Measurements from ENCODE around the gene ST6GAL1. TPM values are rescaled to one million over a fixed set of nuclear protein-coding genes. Genes with fewer than 3 reads are reported as not detected.

Gene ST6GAL1
- total and polyA plus RNA-seq, 2 of the 13 experiments (the other 11 are each of a cell fraction or from before 2014, with no cell fraction given): 79.9 to 164 TPM

DNA sequence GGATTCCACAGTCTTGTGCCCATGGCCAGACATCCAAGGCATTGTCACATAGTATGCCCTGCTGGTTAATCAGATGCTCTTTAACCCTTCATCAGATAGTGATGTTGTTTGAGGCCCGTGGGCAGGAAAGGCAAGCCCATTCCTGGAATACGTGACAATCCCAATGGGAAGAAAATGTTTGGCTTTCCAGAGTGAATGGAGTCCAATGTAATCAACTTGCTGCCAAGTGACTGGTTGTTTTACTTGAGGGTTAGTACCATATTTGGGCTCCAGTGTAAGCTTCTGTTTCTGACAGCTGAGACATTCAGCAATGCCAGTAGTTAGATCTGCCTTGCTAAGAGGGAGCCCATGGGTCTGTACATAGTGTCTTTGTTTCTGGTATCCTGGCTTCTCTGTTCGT is 177.7 kb downstream of the ST6GAL1 start:
- Histone ChIP-seq H3K79me2 (ENCODE audit: insufficient read depth, low read length) (no peaks in the 10 kb centered on the region), H3K4me2 (ENCODE audit: low read depth, low read length) (no peak overlapping the region), H3K9ac (ENCODE audit: insufficient read depth, low read depth, low read length) (no peak overlapping the region), H4K20me1 (ENCODE audit: insufficient read depth, low read length) (no peaks in the 10 kb centered on the region), H3K4me1 (ENCODE audit: insufficient read depth, low read length) (0 out of 2 replicates have a peak, but pooled peaks cover 5% of the 10 kb centered on the region), H3K27me3 (ENCODE audit: control insufficient read depth in 1 of 2, insufficient read depth in 2 of 2, low read length in 2 of 2) (peaks cover 0 to 17% of the 10 kb centered on the region in 2 experiments; a peak in 1 of 5 replicates), H3K9me3 (ENCODE audit: low read length) (no peaks in the 10 kb centered on the region), H3K4me3 (replicated peaks in 1 of 3; ENCODE audit: insufficient read depth in 1 of 3, low read depth in 2 of 3, low read length in 3 of 3) (no peak overlapping the region), H2AFZ (ENCODE audit: low read length) (no peak overlapping the region), H3K27ac (ENCODE audit: extremely low read length, insufficient read depth, low read length) (no peak overlapping the region), H3K36me3 (replicated peaks in 1 of 2; ENCODE audit: control insufficient read depth in 1 of 2, insufficient read depth in 2 of 2, low read length in 2 of 2) (no peaks in the 10 kb centered on the region)
- no peak for DNase-seq (ENCODE audit: low spot score)
- TF ChIP-seq ZNF326 (CRISPR knock-in tag; IDR thresholded peaks at IDR 0.05; ENCODE audit: borderline replicate concordance): no peak
- TF ChIP-seq FOXA1 (IDR thresholded peaks at IDR 0.05): no peak
- TF ChIP-seq FOXA1 (CRISPR knock-in tag; IDR thresholded peaks at IDR 0.05): no peak
- TF ChIP-seq CEBPG (CRISPR knock-in tag; IDR thresholded peaks at IDR 0.05): no peak
- no peak for TF ChIP-seq U2AF2 (IDR thresholded peaks at IDR 0.05; ENCODE audit: low read depth, low read length)
- no peak for TF ChIP-seq REXO4 (CRISPR knock-in tag; IDR thresholded peaks at IDR 0.05; ENCODE audit: borderline replicate concordance)
- no peak for TF ChIP-seq NCOA1 (CRISPR knock-in tag; IDR thresholded peaks at IDR 0.05)
- TF ChIP-seq GPN1 (CRISPR knock-in tag; IDR thresholded peaks at IDR 0.05; ENCODE audit: borderline replicate concordance): no peak
- TF ChIP-seq ZSCAN22 (CRISPR knock-in tag; IDR thresholded peaks at IDR 0.05): no peak
- TF ChIP-seq AHR (CRISPR knock-in tag; IDR thresholded peaks at IDR 0.05): no peak
- intact Hi-C loops (cut with micrococcal nuclease; ENCODE audit: unreplicated experiment): no loop called here
- BruUV-seq (replicated peaks): no TSS peak
- no peak for FAIRE-seq
- WGBS (ENCODE audit: low lambda C conversion rate): 22% methylated on average over 3 of the region's 3 CpGs
- ATAC-seq: no peak
- CTCF ChIA-PET (ENCODE audit: low intra/inter-chr PET ratio, low total read pairs): no interaction called here
- in situ Hi-C loops (cut with HindIII; ENCODE audit: extremely low pct_ligation_motif_present, low pct_unique_long_range_greater_than_20kb): no loop called here
- POLR2A ChIA-PET: no interaction called here

DNA sequence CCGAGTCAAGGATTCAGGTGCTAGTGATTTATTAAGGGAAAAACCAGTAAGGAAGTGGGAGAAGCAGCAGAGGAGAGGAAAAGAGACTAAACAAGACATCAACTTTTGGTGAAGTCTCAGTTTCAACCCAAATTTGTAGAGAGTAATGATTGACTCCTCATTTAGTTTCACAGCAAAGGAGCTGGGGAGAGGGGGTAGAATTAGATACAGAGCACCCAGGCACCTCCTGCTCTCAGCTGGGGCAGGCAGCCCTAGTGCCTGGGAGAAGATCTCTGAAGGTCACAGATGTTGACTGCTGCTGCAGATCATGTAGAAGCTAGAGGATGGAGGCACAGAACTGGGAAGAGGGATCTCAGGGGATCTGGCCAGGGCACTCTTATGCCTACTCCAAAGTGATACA is 179.8 kb downstream of the ST6GAL1 start:
- Histone ChIP-seq H2AFZ (ENCODE audit: low read length) (no peak overlapping the region), H3K4me2 (ENCODE audit: low read depth, low read length) (no peak overlapping the region), H3K4me1 (ENCODE audit: insufficient read depth, low read length) (0 out of 2 replicates have a peak, but pooled peaks cover 6% of the 10 kb centered on the region), H3K9ac (ENCODE audit: insufficient read depth, low read depth, low read length) (no peak overlapping the region), H3K27ac (ENCODE audit: extremely low read length, insufficient read depth, low read length) (no peak overlapping the region), H3K27me3 (ENCODE audit: control insufficient read depth in 1 of 2, insufficient read depth in 2 of 2, low read length in 2 of 2) (peaks cover 0 to 11% of the 10 kb centered on the region in 2 experiments; a peak in 1 of 5 replicates), H3K79me2 (ENCODE audit: insufficient read depth, low read length) (no peaks in the 10 kb centered on the region), H3K36me3 (replicated peaks in 1 of 2; ENCODE audit: control insufficient read depth in 1 of 2, insufficient read depth in 2 of 2, low read length in 2 of 2) (no peaks in the 10 kb centered on the region), H4K20me1 (ENCODE audit: insufficient read depth, low read length) (no peaks in the 10 kb centered on the region), H3K9me3 (ENCODE audit: low read length) (no peaks in the 10 kb centered on the region), H3K4me3 (replicated peaks in 1 of 3; ENCODE audit: insufficient read depth in 1 of 3, low read depth in 2 of 3, low read length in 3 of 3) (no peak overlapping the region)
- BruUV-seq (replicated peaks): no TSS peak
- ChIA-PET CTCF (ENCODE audit: low intra/inter-chr PET ratio, low total read pairs) (no interaction called here), POLR2A (no interaction called here)
- no peak for DNase-seq (ENCODE audit: low spot score)
- ATAC-seq: no peak
- in situ Hi-C loops (cut with HindIII; ENCODE audit: extremely low pct_ligation_motif_present, low pct_unique_long_range_greater_than_20kb) (no loop called here), intact Hi-C loops (cut with micrococcal nuclease; ENCODE audit: unreplicated experiment) (no loop called here)
- WGBS (ENCODE audit: low lambda C conversion rate): 0% methylated on average over 1 of the region's 1 CpG
- no peak for FAIRE-seq
- no peak for TF ChIP-seq MAZ (IDR thresholded peaks at IDR 0.05; ENCODE audit: borderline replicate concordance, low read depth, low read length)
- TF ChIP-seq MAZ (CRISPR knock-in tag; IDR thresholded peaks at IDR 0.05; ENCODE audit: low read depth): no peak
- TF ChIP-seq, protein P1, sequence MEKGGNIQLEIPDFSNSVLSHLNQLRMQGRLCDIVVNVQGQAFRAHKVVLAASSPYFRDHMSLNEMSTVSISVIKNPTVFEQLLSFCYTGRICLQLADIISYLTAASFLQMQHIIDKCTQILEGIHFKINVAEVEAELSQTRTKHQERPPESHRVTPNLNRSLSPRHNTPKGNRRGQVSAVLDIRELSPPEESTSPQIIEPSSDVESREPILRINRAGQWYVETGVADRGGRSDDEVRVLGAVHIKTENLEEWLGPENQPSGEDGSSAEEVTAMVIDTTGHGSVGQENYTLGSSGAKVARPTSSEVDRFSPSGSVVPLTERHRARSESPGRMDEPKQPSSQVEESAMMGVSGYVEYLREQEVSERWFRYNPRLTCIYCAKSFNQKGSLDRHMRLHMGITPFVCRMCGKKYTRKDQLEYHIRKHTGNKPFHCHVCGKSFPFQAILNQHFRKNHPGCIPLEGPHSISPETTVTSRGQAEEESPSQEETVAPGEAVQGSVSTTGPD (CRISPR knock-in tag; IDR thresholded peaks at IDR 0.05): no peak
- TF ChIP-seq, protein P2, sequence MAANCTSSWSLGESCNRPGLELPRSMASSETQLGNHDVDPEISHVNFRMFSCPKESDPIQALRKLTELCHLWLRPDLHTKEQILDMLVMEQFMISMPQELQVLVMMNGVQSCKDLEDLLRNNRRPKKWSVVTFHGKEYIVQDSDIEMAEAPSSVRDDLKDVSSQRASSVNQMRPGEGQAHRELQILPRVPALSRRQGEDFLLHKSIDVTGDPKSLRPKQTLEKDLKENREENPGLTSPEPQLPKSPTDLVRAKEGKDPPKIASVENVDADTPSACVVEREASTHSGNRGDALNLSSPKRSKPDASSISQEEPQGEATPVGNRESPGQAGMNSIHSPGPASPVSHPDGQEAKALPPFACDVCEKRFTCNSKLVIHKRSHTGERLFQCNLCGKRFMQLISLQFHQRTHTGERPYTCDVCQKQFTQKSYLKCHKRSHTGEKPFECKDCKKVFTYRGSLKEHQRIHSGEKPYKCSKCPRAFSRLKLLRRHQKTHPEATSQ (CRISPR knock-in tag; IDR thresholded peaks at IDR 0.05; ENCODE audit: borderline replicate concordance): no peak
- TF ChIP-seq ZNF777 (CRISPR knock-in tag; IDR thresholded peaks at IDR 0.05): no peak
- no peak for TF ChIP-seq XRCC5 (optimal IDR thresholded peaks at IDR 0.05; ENCODE audit: low read length)
- no peak for TF ChIP-seq ZNF431 (CRISPR knock-in tag; IDR thresholded peaks at IDR 0.05; ENCODE audit: borderline replicate concordance, low read depth)
- TF ChIP-seq MAFG (CRISPR knock-in tag; IDR thresholded peaks at IDR 0.05): no peak
- no peak for TF ChIP-seq NFYB (CRISPR knock-in tag; IDR thresholded peaks at IDR 0.05)
- TF ChIP-seq ZFY (CRISPR knock-in tag; IDR thresholded peaks at IDR 0.05): no peak
- no peak for TF ChIP-seq HOXA5 (CRISPR knock-in tag; IDR thresholded peaks at IDR 0.05)

Data from HepG2 (cell line).